Muscle layer of colon (tissue), 2 donors: Measurements from ENCODE around the gene RHBDF2.
A peak's percentile ranks its signal among the peaks of the same experiment; 100 is the strongest.

Source experiments
- H3K27ac ChIP-seq: one replicate; pipeline ENCODE4 v1.7.0; 2013; ENCODE audit warnings: low read depth, mild to moderate bottlenecking, low read length, moderate library complexity
- H3K27me3 ChIP-seq, 2 donors: one replicate each; pipeline ENCODE4 v1.7.0; 2013; ENCODE audit warnings: low read length in 2 of 2, mild to moderate bottlenecking in 2 of 2; ENCODE audit not compliant: insufficient read depth in 2 of 2, control insufficient read depth in 1 of 2
- H3K36me3 ChIP-seq: one replicate; pipeline ENCODE4 v1.7.0; 2013; ENCODE audit warnings: mild to moderate bottlenecking, low read length; ENCODE audit not compliant: insufficient read depth
- H3K4me1 ChIP-seq: one replicate; pipeline ENCODE4 v1.7.0; 2013; ENCODE audit warnings: mild to moderate bottlenecking, low read length; ENCODE audit not compliant: insufficient read depth
- H3K4me3 ChIP-seq, 2 donors: one replicate each; pipeline ENCODE4 v1.7.0; 2013; ENCODE audit warnings: low read length in 2 of 2, low read depth in 1 of 2, mild to moderate bottlenecking in 1 of 2, moderate library complexity in 1 of 2
- H3K9ac ChIP-seq: one replicate; pipeline ENCODE4 v1.7.0; 2013; ENCODE audit warnings: low read length
- H3K9me3 ChIP-seq: one replicate; pipeline ENCODE4 v1.7.0; 2013; ENCODE audit warnings: mild to moderate bottlenecking, low read length
- donor health status: abdominal sarcoma.
- donor health status: Adenocarcinoma of cecum.

Gene RHBDF2

DNA sequence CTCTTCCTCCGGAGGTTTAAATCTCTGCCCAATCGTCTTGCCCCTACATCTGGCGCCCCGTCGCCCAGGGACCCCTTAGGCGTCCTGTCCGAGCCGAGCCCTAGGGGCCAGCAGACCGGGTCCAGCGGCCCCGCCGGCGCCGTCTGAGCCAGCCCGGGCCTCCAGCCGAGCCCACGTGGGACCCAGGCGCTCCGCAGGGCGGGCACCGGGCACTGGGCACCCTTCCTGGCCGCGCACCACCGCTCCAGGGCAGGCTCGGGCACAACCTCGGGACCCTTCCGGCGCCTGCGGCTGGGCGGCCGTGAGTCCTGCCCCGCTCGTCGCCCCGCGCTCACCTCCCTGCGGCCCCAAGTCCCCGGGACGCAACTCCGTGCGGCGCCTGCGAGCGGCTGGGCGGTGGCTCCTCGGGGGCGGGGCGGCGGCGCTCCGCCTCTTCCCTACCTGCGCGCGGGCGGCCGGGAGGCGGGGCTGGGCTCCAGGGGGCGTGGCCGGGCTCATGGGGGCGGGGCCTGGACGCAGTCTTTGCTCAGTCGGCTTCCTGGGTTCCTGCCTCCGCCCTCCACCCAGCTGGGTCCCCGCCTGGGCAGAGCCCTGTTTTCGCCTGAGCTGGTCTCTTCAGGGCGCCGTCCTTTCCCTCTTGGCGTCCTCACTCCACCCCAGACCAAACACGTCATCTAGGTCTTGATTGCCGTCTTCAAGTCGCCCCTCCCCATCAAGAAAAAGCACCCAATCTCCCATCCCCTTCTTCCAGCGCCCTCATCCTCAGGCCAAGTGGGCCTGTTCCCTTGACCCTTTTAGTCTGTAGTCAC lies at the start of gene RHBDF2:
RHBDF2 (minus strand) TSS at position 406 of the 809 bp plus-strand sequence. CDS start 19,899 bp downstream, outside the sequence.
- no peaks in the 10 kb centered on the region for H3K27me3 ChIP-seq
- no peak within 1 kb of the TSS for H3K9ac ChIP-seq
- no peaks in the 10 kb centered on the region for H3K36me3 ChIP-seq
- peak within 1 kb of the TSS; percentile 34 to 49 for H3K4me3 ChIP-seq
- no peaks in the 10 kb centered on the region for H3K9me3 ChIP-seq
- peaks cover 34% of the 10 kb centered on the region for H3K4me1 ChIP-seq
- H3K27ac ChIP-seq: peak within 1 kb of the TSS; percentile 24

DNA sequence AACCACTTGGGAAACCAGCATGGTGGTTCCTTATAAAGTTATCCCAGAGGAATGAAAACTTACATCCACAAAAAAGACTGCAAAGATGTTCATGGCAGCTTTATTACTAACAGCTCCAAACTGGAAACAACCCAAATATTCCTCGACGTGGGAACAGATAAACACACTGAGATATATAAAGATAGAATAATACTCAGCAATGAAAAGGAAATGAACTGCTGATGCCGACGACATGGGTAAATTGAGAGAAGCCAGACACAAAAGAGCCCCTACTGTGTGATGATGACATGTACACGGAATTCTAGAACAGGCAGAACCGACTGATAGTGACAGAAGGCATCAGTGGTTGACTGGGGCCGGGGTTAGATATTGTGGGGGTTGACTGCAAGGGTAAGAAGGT lies 48.3 kb upstream of the RHBDF2 start:
- no peak overlapping the region for H3K9ac ChIP-seq
- no peaks in the 10 kb centered on the region for H3K36me3 ChIP-seq
- no peaks in the 10 kb centered on the region for H3K27me3 ChIP-seq
- no peak overlapping the region for H3K27ac ChIP-seq
- no peaks in the 10 kb centered on the region for H3K9me3 ChIP-seq
- H3K4me1 ChIP-seq: peaks cover 7% of the 10 kb centered on the region
- H3K4me3 ChIP-seq: no peak overlapping the region

DNA sequence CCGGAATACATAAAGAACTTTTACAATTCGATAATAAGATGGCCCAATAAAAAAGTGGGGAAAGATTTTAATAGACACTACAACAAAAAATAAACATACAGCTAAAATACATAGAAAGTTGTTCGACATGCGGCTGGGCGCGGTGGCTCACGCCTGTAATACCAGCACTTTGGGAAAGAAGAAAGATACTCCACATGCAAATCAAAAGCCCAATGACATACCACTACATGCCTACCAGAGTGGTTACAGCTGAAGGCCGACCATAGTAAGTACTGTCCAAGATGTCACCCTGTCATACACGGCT lies 47.9 kb upstream of the RHBDF2 start:
- Histone ChIP-seq H3K4me3 (no peak overlapping the region), H3K9ac (no peak overlapping the region), H3K9me3 (no peaks in the 10 kb centered on the region), H3K36me3 (no peaks in the 10 kb centered on the region), H3K4me1 (peaks cover 8% of the 10 kb centered on the region), H3K27ac (no peak overlapping the region), H3K27me3 (no peaks in the 10 kb centered on the region)

DNA sequence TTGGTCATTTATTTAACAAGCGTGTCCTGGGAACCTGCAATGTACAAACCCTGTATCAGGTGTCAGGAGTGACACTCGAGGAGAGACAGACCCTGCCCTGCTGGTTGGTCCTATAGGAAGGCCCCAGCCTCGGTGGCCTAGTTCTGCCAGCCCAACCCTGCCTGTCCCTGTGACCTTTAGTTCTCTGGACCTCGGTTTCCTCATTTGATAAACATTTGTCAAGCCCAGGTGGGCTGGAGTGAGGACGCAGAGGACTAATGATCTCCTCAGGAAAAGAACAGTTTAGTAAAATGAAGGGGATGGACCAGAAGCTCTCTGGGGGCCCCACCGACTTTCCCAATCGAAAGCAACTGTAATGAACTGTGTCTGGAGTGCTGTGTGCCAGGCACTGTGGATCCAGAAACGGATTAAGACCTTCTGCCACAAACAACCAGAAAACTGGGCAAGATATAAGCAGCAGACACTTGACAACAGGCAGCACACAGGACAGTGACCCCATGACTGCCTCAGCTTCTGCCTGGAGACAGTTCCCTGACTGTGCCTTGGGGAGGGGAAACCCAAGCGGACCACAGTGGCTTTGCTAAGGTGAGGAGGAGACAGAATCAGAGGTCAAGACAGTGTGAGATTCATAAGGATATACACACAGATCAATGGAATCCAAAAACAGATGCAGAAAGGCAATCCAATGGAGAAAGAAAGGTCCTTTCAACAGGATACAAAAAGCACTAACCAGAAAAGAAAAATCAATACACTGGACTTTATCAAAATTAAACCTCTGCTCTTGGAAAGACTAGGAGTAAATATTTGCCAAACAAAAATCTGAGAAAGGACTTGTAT lies 47.4 kb upstream of the RHBDF2 start:
- Histone ChIP-seq H3K27me3 (no peaks in the 10 kb centered on the region), H3K9me3 (no peaks in the 10 kb centered on the region), H3K9ac (peak overlapping the region; percentile 37), H3K4me1 (peaks cover 14% of the 10 kb centered on the region), H3K27ac (no peak overlapping the region), H3K4me3 (no peak overlapping the region), H3K36me3 (no peaks in the 10 kb centered on the region)

DNA sequence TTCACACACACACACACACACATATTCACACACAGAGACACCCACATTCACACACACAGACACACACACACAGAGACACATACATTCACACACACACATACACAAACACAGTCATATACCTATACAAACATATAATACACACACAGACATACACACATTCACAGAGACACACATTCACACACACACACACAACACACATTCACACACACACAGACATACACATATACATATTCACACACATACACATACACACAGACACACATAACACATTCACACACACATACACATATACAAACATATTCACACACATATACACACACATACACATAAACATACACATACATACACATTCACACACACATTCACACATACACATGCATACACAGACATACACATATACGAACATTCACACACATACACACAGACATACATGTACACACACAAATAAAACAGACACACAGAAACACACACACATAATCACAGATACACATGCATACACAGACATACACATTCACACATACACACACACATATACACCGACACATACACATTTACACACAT lies 46.5 kb upstream of the RHBDF2 start:
- no peak overlapping the region for H3K4me3 ChIP-seq
- H3K27me3 ChIP-seq: no peaks in the 10 kb centered on the region
- H3K27ac ChIP-seq: no peak overlapping the region
- H3K4me1 ChIP-seq: peaks cover 14% of the 10 kb centered on the region
- H3K36me3 ChIP-seq: no peaks in the 10 kb centered on the region
- H3K9me3 ChIP-seq: no peaks in the 10 kb centered on the region
- peak overlapping the region; percentile 37 for H3K9ac ChIP-seq

DNA sequence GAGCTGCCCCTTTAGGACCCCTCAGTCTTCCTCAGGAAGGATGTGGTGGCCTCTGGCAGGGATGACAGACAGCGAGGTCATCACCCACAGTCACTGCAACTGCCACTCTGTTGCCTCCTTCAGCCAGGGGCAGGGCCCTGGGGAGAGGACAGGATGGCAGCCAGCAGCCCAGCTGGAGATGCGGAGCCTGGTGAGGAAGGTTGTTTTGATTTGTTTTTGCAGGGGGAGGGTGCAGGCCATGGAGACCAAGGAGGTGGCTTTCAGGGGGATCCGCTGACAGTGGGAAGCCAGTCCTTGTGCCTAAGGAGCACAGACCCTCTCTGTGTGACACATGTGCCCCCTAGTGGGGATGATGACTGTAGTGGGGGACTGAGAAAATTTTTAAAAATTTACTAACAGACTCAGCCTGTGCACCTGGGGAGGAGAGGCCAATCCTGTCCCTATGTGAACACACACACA lies 46.0 kb upstream of the RHBDF2 start:
- H3K9me3 ChIP-seq: no peaks in the 10 kb centered on the region
- no peaks in the 10 kb centered on the region for H3K36me3 ChIP-seq
- H3K27me3 ChIP-seq: peaks cover 0 to 4% of the 10 kb centered on the region in 2 donors
- peaks cover 14% of the 10 kb centered on the region for H3K4me1 ChIP-seq
- no peak overlapping the region for H3K4me3 ChIP-seq
- peak overlapping the region; percentile 41 for H3K27ac ChIP-seq
- peak overlapping the region; percentile 37 for H3K9ac ChIP-seq

DNA sequence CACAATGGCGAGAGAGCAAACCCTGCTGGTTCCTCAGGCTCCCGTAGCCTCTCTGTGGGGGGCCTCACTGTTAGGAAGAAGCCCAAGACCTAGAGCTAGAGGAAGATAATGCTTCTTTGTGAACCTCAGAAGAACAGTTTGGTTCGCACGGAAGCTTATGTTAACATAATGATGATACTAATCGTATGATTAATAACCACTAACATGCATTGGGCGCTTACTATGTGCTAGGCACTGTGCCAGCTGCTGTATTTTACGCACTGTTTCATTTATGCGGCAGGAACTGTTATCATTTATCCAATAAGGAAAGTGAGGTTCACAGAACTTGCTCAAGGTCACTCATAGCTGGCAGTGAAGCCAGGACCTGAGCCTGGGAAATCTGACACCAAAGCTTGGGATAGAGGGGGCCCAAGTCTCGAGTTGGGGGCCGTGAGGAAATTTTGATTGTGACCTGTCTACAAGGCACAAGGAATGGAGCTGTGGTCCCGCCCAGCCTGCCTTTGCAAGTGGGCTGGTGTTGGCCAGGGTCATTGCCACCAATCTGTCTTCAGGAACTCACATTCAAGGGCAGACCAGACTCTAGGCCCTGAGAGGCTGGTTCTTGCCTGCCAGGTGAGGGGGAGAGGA lies 45.4 kb upstream of the RHBDF2 start:
- no peaks in the 10 kb centered on the region for H3K9me3 ChIP-seq
- H3K9ac ChIP-seq: no peak overlapping the region
- peaks cover 14% of the 10 kb centered on the region for H3K4me1 ChIP-seq
- peaks cover 0 to 6% of the 10 kb centered on the region in 2 donors for H3K27me3 ChIP-seq
- H3K27ac ChIP-seq: peak overlapping the region; percentile 41
- H3K4me3 ChIP-seq: no peak overlapping the region
- no peaks in the 10 kb centered on the region for H3K36me3 ChIP-seq

DNA sequence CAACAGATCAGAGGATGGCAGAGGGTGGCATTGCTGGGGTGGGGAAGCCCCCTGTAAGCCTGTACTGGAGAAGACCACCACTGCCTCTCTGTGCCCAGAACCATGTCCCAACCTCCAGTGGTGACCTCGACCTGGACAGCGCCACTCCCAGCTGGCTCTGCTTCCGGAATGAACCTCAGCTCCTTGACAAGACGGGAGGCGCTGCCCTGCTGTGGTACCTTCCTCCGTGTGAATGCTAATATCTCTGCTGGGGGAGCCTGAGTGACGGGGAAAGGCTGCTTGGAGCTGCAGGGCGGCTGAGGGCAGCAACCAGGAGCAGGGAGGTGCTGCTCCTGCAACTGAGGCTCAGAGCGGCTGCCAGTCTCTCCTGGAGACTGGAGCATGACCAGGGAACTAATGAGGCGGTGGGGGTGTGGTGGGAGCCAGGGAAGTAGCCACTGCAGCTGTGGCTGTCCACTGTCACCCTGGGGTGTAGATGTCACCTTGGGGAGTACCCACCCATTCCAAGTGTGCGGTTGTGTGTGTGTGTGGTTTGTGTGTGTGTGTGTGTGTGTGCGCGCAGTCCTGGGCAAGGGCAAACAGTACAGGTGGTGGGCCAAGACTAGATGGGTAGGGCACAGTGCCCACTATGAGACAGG lies 44.8 kb upstream of the RHBDF2 start:
- no peaks in the 10 kb centered on the region for H3K36me3 ChIP-seq
- H3K4me1 ChIP-seq: peaks cover 18% of the 10 kb centered on the region
- no peak overlapping the region for H3K9ac ChIP-seq
- H3K9me3 ChIP-seq: no peaks in the 10 kb centered on the region
- peaks cover 0 to 6% of the 10 kb centered on the region in 2 donors for H3K27me3 ChIP-seq
- H3K4me3 ChIP-seq: no peak overlapping the region
- H3K27ac ChIP-seq: no peak overlapping the region

DNA sequence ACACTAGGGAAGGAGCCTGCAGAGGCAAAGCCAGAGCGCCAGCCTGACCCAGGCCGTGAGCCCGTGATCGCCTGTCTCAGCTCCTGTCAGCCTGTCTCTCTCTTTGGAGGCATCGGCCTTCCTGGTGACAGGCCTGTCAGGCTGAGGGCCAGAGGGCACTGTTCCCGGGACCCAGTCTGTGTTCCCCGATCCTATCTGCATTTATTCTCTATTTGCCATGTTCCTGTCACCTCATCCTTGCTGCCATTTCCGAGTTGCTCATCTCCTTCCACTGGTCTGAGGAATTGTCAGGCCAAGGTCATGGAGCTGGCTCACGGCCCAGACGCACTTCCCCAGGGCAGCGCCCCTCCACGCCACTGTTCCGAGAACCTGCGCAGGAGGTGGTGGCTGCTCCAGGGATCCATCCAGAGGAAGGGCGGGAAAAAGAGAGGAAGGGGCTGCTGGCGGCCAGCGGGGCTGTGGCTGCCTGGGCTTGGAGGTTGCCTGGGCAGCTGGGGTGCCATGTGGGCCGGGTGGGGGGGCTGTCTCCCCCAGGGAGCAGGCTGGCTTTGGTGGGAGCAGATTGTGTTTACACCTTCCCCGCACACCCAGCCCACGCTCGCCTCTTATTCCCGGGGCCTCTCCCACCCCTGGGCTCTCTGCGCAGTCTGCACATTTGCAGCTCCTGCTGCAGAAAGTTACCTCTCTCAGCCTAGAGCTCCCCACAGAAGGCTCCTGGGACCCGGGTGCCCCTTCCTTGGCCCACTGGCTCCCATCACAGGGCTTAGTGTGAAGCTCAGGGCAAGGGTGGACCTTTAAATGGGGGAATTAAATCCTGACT lies 43.5 kb upstream of the RHBDF2 start:
- Histone ChIP-seq H3K4me1 (peaks cover 22% of the 10 kb centered on the region), H3K27me3 (peaks cover 0 to 6% of the 10 kb centered on the region in 2 donors), H3K9me3 (no peaks in the 10 kb centered on the region), H3K27ac (no peak overlapping the region), H3K36me3 (no peaks in the 10 kb centered on the region), H3K9ac (no peak overlapping the region), H3K4me3 (no peak overlapping the region)

DNA sequence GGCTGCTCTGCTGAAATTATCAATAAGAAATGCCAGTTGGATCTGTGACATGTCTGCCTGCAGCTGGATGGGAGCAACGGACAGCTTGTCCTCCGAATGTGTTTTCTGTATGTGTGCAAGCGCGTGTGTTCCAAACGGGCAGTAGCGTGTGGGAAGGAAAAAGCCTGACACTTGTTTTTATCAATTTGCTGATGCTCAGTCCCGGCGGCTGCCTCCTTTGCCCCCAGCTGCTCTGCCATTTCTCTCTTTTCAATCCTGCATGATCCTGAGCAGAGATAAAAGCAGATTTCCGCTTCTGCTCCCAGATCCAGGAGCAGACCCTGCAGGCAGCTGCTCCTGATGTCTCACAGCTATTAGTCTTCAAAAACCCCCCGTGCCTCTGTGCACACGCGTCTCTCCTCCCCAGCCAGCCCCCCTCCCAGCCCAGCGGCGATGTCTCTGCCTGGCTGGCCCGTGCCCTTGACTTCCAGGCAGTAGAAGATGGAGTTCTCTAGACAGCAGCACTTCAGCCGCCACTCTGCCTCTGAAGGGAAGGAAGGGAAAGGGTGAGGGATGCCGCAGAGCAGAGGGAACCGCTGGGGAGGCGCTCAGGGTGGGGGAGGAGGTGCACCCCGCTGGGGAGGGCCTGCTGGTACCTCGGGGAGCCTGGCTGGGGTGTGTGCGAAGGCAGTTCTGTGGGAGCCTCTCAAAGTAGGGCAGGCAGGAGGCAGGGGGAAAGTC lies 42.8 kb upstream of the RHBDF2 start:
- no peak overlapping the region for H3K27ac ChIP-seq
- no peaks in the 10 kb centered on the region for H3K9me3 ChIP-seq
- H3K27me3 ChIP-seq: peaks cover 0 to 6% of the 10 kb centered on the region in 2 donors
- no peak overlapping the region for H3K4me3 ChIP-seq
- H3K9ac ChIP-seq: no peak overlapping the region
- H3K36me3 ChIP-seq: no peaks in the 10 kb centered on the region
- H3K4me1 ChIP-seq: peaks cover 22% of the 10 kb centered on the region
